Measurements from ENCODE around the gene PSEN1.

GRCh38 chr14:73100334-73100733 lies 36.0 kb upstream of the PSEN1 start:
- TF ChIP-seq CTCF (IDR thresholded peaks at IDR 0.05) (no peak), POLR2A (IDR thresholded peaks at IDR 0.05) (no peak)

Data from transverse colon (tissue), 3 donors.